ENCODE measurements around the gene SLC30A4. TPM values are rescaled to one million over a fixed set of nuclear protein-coding genes. Genes with fewer than 3 reads are reported as not detected.

Gene SLC30A4
- total RNA-seq, 3 donors from 2014 or later (not counting 1 experiment from before 2014, with no cell fraction given) = 9.2 to 11.5 (median 9.5) TPM

DNA sequence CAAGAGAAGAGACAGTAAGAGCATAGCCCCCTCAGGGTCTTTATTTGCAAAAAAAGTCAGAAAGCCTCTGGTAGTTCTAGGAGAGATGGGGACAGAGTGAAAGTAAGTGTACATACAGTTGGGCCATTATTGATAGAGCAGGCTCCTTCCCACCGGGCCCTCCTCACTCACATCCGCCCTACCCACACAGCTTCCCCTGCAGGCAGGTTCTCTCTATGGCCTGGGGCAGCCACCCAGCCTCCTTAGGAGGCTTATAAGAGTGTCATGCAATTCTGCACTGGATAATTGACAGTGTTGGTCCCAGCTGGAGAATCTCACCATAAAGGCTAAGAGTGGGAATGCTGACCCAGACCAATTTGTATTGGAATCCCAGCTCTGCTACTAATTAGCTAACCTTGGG, 49.5 kb downstream of the SLC30A4 start:
- DNase-seq = no peak
- H3K27me3 Mint-ChIP-seq (ENCODE audit: low read depth in 2 of 2) = peaks cover 18 to 42% of the 10 kb centered on the region in 2 donors
- Histone ChIP-seq H3K9me3 (ENCODE audit: control insufficient read depth, insufficient read depth, low read length) (no peaks in the 10 kb centered on the region), H3K4me3 (ENCODE audit: low read length) (no peak overlapping the region), H3K27me3 (ENCODE audit: control insufficient read depth, insufficient read depth, low read length) (peaks cover 3% of the 10 kb centered on the region), H3K36me3 (ENCODE audit: control insufficient read depth, insufficient read depth, low read length) (no peaks in the 10 kb centered on the region), H3K27ac (ENCODE audit: low read length) (no peak overlapping the region), H3K4me1 (ENCODE audit: control insufficient read depth, insufficient read depth, low read length) (no peaks in the 10 kb centered on the region)
- no peak overlapping the region for H3K4me3 Mint-ChIP-seq
- H3K27ac Mint-ChIP-seq = no peak overlapping the region
- intact Hi-C loops (cut with micrococcal nuclease) = no loop called here
- 71% methylated on average over 2 of the region's 2 CpGs for WGBS (ENCODE audit: insufficient coverage)
- no peak for TF ChIP-seq CTCF (IDR thresholded peaks at IDR 0.05)
- no peaks in the 10 kb centered on the region for H3K36me3 Mint-ChIP-seq
- ATAC-seq = no peak
- no peaks in the 10 kb centered on the region for H3K9me3 Mint-ChIP-seq
- H3K4me1 Mint-ChIP-seq = peaks cover 0 to 5% of the 10 kb centered on the region in 2 donors

DNA sequence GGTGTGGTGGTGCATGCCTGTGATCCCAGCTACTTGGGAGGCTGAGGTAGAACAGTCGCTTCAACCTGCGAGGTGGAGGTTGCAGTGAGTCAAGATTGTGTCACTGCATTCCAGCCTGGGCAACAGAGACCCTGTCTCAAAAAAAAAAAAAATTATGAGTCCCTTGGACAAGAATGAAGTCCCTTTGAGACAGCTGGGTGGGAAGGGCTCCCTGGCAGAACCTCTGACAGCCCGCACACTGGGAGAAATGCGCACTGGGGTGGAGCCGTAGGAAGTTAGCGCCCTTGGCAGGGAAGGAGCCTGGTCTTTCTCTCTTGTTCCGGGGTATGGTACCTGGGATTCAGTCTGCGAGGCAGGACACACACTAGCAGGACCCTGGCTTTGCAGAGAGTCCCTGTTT, 51.4 kb downstream of the SLC30A4 start:
- intact Hi-C loops (cut with micrococcal nuclease) = no loop called here
- Mint-ChIP-seq H3K27ac (no peak overlapping the region), H3K4me1 (no peaks in the 10 kb centered on the region), H3K9me3 (no peaks in the 10 kb centered on the region), H3K27me3 (ENCODE audit: low read depth in 2 of 2) (peaks cover 27 to 51% of the 10 kb centered on the region in 2 donors), H3K4me3 (no peak overlapping the region), H3K36me3 (no peaks in the 10 kb centered on the region)
- no peaks in the 10 kb centered on the region for H3K36me3 ChIP-seq (ENCODE audit: control insufficient read depth, insufficient read depth, low read length)
- no peak for DNase-seq
- H3K27me3 ChIP-seq (ENCODE audit: control insufficient read depth, insufficient read depth, low read length) = peaks cover 3% of the 10 kb centered on the region
- no peak for ATAC-seq
- 85% methylated on average over 8 of the region's 8 CpGs for WGBS (ENCODE audit: insufficient coverage)
- H3K4me1 ChIP-seq (ENCODE audit: control insufficient read depth, insufficient read depth, low read length) = no peaks in the 10 kb centered on the region
- H3K4me3 ChIP-seq (ENCODE audit: low read length) = no peak overlapping the region
- H3K9me3 ChIP-seq (ENCODE audit: control insufficient read depth, insufficient read depth, low read length) = no peaks in the 10 kb centered on the region
- TF ChIP-seq CTCF (IDR thresholded peaks at IDR 0.05) = no peak
- no peak overlapping the region for H3K27ac ChIP-seq (ENCODE audit: low read length)

DNA sequence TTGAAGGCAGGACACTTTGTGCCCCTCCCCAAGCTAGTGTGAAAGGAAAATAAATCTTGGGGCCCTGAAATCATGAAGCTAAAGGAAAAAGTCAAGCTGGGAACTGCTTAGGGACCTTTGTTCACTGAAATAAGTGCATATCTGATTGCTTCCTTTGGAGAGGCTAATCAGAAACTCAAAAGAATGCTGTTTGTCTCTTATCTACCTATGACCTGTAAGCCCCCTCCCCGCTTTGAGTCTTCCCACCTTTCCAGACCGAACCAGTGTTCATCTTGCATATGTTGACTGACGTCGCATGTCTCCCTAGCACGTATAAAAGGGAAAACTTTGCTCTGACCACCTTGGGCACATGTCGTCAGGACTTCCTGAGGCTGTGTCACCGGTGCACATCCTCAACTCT, 53.1 kb downstream of the SLC30A4 start:
- Mint-ChIP-seq H3K27me3 (ENCODE audit: low read depth in 2 of 2) (peaks cover 27 to 51% of the 10 kb centered on the region in 2 donors), H3K4me1 (peaks cover 0 to under 1% of the 10 kb centered on the region in 2 donors), H3K27ac (no peak overlapping the region), H3K36me3 (no peaks in the 10 kb centered on the region), H3K9me3 (no peaks in the 10 kb centered on the region), H3K4me3 (no peak overlapping the region)
- Histone ChIP-seq H3K4me3 (ENCODE audit: low read length) (no peak overlapping the region), H3K36me3 (ENCODE audit: control insufficient read depth, insufficient read depth, low read length) (no peaks in the 10 kb centered on the region), H3K27ac (ENCODE audit: low read length) (no peak overlapping the region), H3K27me3 (ENCODE audit: control insufficient read depth, insufficient read depth, low read length) (peaks cover 3% of the 10 kb centered on the region), H3K9me3 (ENCODE audit: control insufficient read depth, insufficient read depth, low read length) (no peaks in the 10 kb centered on the region), H3K4me1 (ENCODE audit: control insufficient read depth, insufficient read depth, low read length) (no peaks in the 10 kb centered on the region)
- no peak for TF ChIP-seq CTCF (IDR thresholded peaks at IDR 0.05)
- WGBS (ENCODE audit: insufficient coverage) = 61% methylated on average over 7 of the region's 7 CpGs
- ATAC-seq = no peak
- intact Hi-C loops (cut with micrococcal nuclease) = no loop called here
- DNase-seq = no peak

GRCh38 chr15:45469027-45469426, 53.5 kb downstream of the SLC30A4 start:
- H3K27ac Mint-ChIP-seq = no peak overlapping the region
- no peaks in the 10 kb centered on the region for H3K9me3 Mint-ChIP-seq
- peaks cover 3% of the 10 kb centered on the region for H3K27me3 ChIP-seq (ENCODE audit: control insufficient read depth, insufficient read depth, low read length)
- ATAC-seq (no peak), DNase-seq (no peak)
- H3K36me3 ChIP-seq (ENCODE audit: control insufficient read depth, insufficient read depth, low read length) = no peaks in the 10 kb centered on the region
- no peak for TF ChIP-seq CTCF (IDR thresholded peaks at IDR 0.05)
- no peaks in the 10 kb centered on the region for H3K9me3 ChIP-seq (ENCODE audit: control insufficient read depth, insufficient read depth, low read length)
- H3K4me3 ChIP-seq (ENCODE audit: low read length) = no peak overlapping the region
- H3K4me1 Mint-ChIP-seq = peaks cover 3 to 4% of the 10 kb centered on the region in 2 donors
- H3K4me3 Mint-ChIP-seq = no peak overlapping the region
- intact Hi-C loops (cut with micrococcal nuclease) = no loop called here
- H3K27ac ChIP-seq (ENCODE audit: low read length) = no peak overlapping the region
- H3K27me3 Mint-ChIP-seq (ENCODE audit: low read depth in 2 of 2) = peaks cover 27 to 51% of the 10 kb centered on the region in 2 donors
- H3K36me3 Mint-ChIP-seq = no peaks in the 10 kb centered on the region
- no peaks in the 10 kb centered on the region for H3K4me1 ChIP-seq (ENCODE audit: control insufficient read depth, insufficient read depth, low read length)
- 45% methylated on average over 2 of the region's 2 CpGs for WGBS (ENCODE audit: insufficient coverage)
